ENCODE results near the gene SRF.

The SRF gene

GRCh38 chr6:43183441-43183840, 12.4 kb downstream of the SRF start:
- no peak for DNase-seq (ENCODE audit: low read depth, low spot score)

GRCh38 chr6:43184268-43184985, 13.4 kb downstream of the SRF start:
- DNase-seq (ENCODE audit: low read depth, low spot score), result no peak

GRCh38 chr6:43185391-43185985, 14.4 kb downstream of the SRF start:
- DNase-seq (ENCODE audit: low read depth, low spot score), result no peak

- no peak for DNase-seq (ENCODE audit: low read depth, low spot score)
Observed at GRCh38 chr6:43186019-43186418, 14.9 kb downstream of the SRF start.

GRCh38 chr6:43186706-43187105, 15.6 kb downstream of the SRF start:
- no peak for DNase-seq (ENCODE audit: low read depth, low spot score)

- DNase-seq (ENCODE audit: low read depth, low spot score), result no peak
Observed at GRCh38 chr6:43187821-43188220, 16.8 kb downstream of the SRF start.

- DNase-seq (ENCODE audit: low read depth, low spot score), result no peak
Observed at GRCh38 chr6:43188426-43188825, 17.4 kb downstream of the SRF start.

- no peak for DNase-seq (ENCODE audit: low read depth, low spot score)
Observed at GRCh38 chr6:43189776-43190304, 18.8 kb downstream of the SRF start.

DNA sequence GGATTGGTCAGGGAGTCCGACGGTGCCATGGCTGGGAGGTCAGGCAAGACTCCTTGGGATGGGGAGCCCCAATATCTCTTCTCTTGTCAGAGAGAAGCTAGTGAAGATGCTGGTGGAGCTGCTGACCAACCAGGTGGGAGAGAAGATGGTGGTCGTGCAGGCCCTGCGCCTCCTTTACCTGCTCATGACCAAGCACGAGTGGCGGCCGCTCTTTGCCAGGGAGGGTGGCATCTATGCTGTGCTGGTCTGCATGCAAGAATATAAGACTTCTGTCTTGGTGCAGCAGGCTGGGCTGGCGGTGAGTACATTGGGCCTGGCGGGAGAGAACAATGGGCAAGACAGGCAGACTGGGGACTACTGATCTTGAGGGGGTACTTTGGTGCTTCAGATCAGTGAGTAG, 21.8 kb downstream of the SRF start:
- no peak for DNase-seq (ENCODE audit: low read depth, low spot score)

- no peak for DNase-seq (ENCODE audit: low read depth, low spot score)
Observed at GRCh38 chr6:43193929-43194328, 22.9 kb downstream of the SRF start.

DNA sequence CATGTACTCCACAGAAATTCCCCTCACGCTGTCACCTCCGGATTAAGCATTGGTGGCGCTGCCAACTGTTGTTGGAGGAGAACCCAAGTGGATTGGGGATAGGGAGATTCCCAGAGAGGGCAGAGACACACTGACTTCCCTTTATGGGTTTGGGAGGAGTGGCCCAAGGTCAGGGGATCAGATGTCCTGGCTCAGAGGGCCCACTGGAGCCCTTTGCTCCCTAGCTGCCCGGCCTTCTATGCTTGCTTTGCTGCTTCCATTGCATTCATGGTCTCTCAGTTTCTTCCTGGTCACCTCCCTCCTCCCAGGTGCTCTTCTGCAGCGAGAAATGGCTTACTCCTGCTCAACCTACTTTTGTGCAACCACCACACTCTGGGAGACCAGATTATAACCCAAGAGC, 25.3 kb downstream of the SRF start:
- DNase-seq (ENCODE audit: low read depth, low spot score), result no peak

GRCh38 chr6:43199912-43200311, 28.8 kb downstream of the SRF start:
- DNase-seq (ENCODE audit: low read depth, low spot score), result no peak

- DNase-seq (ENCODE audit: low read depth, low spot score), result no peak
Observed at GRCh38 chr6:43200541-43200940, 29.5 kb downstream of the SRF start.

DNA sequence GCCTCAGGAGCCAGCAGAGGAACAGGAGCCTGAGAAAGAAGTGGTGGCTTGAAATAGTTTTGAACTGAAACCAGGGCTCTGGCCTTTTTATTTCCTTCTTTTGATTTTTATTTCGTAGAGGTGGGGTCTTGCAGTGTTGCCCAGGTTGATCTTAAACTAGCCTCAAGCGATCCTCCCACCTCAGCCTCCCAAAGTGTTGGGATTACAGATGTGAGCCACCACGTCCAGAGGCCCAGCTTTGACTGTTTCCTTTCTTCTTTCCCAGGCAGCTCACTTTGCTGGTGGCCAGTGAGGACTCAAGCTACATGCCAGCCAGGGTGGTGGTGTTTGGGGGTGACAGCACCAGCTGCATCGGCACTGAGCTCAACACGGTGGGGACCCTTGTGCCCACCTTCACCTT, 31.4 kb downstream of the SRF start:
- DNase-seq (ENCODE audit: low read depth, low spot score), result no peak

DNA sequence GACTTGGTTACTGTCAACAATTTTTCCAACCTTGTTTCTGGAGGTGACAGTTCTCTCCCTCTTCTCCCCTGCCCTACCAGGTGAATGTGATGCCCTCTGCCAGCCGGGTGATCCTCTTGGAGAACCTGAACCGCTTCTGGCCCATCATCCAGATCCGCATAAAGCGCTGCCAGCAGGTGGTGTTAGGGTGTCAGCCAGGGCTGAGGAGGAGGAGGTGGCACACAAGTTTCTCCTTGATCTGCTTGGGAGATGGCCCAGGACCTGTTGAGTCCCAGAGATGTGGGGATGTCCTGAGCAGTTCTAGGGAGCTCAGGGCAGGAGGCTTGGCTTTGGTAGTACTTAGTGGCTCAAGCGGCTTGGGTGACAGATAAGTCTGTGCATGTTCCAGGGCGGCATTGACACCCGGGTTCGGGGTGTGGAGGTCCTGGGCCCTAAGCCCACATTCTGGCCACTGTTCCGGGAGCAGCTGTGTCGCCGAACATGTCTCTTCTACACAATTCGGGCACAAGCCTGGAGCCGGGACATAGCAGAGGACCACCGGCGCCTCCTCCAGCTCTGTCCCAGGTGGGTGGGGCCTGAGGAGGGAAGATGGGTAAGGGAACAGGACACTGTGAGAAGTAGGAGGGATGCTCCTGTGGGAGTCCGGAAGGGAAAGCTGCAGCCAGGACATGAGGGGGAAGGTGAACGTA, 32.1 kb downstream of the SRF start:
- no peak for DNase-seq (ENCODE audit: low read depth, low spot score)

DNA sequence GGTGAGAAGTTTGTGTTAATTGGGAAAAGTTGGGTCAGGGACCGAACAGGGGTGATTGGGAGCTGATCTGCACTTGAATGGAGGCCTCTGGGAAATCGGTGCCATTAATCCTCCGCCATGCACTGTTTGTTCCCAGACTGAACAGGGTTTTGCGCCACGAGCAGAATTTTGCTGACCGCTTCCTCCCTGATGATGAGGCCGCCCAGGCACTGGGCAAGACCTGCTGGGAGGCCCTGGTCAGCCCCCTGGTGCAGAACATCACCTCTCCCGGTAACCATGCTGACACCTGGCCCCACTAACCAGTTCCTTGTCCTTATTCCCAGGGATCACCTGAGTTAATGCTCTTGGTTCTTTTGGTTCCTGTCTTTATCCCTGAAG, 32.6 kb downstream of the SRF start:
- no peak for DNase-seq (ENCODE audit: low read depth, low spot score)

DNA sequence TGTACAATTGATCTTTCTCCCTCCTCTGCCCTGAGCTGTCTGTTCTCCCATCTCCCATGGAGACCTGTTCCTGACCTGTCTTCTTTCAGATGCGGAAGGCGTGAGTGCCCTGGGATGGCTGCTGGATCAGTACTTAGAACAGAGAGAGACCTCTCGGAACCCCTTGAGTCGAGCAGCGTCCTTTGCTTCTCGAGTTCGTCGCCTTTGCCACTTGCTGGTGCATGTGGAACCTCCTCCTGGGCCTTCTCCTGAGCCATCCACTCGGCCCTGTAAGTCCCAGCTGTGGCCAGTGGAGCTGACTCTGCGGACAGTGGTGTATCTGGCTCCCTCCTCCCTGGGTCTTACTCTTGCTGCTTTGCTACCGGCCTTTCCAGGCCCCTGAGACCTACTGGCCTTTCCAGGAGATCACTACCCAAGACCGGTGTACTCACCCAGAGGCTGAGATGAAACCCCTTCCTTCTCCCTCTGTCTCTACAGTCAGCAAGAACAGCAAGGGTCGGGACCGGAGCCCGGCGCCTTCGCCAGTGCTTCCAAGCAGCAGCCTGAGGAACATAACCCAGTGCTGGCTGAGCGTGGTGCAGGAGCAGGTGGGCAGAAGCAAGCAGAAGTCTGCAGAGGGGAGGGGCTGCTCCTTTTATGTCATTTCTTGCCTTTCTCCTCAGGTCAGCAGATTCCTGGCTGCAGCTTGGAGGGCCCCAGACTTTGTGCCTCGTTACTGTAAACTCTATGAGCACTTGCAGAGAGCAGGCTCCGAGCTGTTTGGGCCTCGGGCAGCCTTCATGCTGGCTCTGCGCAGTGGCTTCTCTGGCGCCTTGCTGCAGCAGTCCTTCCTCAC, 33.4 kb downstream of the SRF start:
- DNase-seq (ENCODE audit: low read depth, low spot score), result no peak

GRCh38 chr6:43205849-43206248, 34.8 kb downstream of the SRF start:
- no peak for DNase-seq (ENCODE audit: low read depth, low spot score)

DNA sequence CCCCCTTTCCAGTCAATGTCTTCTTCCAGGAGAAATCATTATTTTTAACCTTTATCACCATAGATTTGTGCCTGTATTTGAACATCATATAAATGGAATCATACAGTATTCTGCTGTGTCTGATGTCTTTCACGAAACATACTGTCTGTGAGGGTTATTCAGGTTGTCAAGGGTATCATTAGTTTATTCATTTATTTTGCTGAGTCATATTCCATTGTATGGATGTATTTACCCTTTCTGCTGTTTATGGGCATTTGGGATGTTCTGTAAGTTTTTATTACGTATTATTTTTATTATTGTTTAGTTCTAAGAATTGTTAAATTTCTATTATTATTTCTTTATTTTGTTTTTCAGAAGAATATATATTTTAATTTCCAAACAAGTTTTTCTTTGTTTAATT, 36.2 kb downstream of the SRF start:
- no peak for DNase-seq (ENCODE audit: low read depth, low spot score)

DNA sequence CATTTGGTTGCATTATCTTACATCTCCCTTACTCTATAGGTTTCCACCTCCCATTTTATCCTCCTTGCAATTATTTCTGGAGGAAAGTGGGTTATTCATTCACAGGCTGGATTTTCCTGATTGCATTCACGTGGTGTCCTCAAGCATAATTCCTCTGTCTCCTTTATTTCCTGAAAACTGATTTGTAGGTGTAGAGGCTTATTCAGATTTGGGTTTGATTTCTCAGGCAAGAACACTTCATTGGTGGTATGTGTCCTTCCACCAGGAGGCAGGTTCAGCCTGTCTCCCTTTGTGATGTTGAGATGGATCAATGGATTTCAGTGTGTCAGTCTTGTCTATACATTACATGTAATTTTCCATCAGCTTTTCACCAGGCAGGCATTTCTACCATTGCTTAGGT, 40.9 kb downstream of the SRF start:
- DNase-seq (ENCODE audit: low read depth, low spot score), result no peak

DNA sequence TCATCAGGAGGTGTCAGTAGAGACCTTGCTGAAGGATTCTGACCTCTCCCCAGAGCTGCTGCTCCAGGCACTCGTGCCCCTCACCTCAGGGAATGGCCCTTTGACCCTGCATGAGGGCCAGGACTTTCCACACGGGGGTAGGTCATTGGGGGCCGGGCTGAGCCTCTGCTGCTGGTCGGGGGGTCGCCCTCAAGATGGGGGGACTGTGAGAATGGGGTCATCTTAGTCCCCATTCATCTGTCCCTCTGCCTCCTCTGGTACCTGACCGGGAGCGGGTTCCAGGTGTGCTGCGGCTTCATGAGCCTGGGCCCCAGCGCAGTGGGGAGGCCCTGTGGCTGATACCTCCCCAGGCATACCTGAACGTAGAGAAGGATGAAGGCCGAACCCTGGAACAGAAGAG, 42.4 kb downstream of the SRF start:
- DNase-seq (ENCODE audit: low read depth, low spot score), result no peak

- no peak for DNase-seq (ENCODE audit: low read depth, low spot score)
Observed at GRCh38 chr6:43215066-43215465, 44.0 kb downstream of the SRF start.
